Non-pigmented ciliary epithelial cell (primary cell): ENCODE results near the gene GPR180.

Source experiments
- DNase-seq: peaks from one replicate; pipeline ENCODE4 v3.0.0-alpha.2; 2010; ENCODE audit warnings: low read depth

Gene GPR180

GRCh38 chr13:94656176-94656575 lies 54.5 kb downstream of the GPR180 start:
- no peak for DNase-seq

- DNase-seq: peak; percentile 91
Measured at GRCh38 chr13:94656766-94657165, 55.1 kb downstream of the GPR180 start.

DNA sequence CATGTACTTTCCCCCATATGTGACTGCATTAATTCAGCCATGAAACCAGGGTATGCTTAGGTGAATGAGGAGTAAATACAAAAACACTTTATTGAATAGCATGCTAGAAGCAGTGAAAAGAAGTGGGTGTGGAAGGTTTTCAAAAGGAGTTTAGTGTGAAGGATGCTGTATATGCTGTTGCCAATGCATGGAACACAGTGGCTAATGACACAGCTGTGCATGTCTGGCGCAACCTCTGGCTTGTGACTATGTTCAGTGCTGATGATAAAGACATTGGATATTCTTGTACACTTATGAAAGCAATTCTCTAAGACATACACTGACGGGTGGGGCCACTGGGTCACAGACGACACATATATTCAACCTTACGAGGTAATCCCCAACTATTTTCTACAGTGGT lies 55.5 kb downstream of the GPR180 start:
- no peak for DNase-seq

- no peak for DNase-seq
Measured at GRCh38 chr13:94658926-94659597, 57.4 kb downstream of the GPR180 start.

GRCh38 chr13:94659598-94659946 lies 57.9 kb downstream of the GPR180 start:
- DNase-seq: no peak

- DNase-seq: no peak
Measured at GRCh38 chr13:94660695-94661326, 59.2 kb downstream of the GPR180 start.

DNA sequence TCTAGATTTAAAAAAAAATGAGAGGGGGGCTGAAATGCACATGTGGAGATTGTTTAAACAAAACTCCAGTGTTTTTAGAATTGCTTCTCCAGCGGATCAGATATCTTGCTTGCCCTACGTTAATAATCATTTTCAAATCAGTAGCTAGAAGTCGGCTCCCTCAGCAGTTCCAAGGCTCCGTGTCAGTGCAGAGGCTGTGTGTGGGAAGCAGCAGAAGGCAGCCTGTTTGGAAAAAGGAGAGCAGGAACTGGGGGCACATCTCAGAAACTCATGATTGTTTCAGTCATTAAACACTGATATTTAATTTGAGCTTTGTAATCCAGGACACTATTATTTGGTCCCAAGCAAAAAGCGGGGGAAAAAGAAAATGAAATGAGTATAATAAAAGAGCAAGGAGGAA lies 59.7 kb downstream of the GPR180 start:
- DNase-seq: no peak

DNA sequence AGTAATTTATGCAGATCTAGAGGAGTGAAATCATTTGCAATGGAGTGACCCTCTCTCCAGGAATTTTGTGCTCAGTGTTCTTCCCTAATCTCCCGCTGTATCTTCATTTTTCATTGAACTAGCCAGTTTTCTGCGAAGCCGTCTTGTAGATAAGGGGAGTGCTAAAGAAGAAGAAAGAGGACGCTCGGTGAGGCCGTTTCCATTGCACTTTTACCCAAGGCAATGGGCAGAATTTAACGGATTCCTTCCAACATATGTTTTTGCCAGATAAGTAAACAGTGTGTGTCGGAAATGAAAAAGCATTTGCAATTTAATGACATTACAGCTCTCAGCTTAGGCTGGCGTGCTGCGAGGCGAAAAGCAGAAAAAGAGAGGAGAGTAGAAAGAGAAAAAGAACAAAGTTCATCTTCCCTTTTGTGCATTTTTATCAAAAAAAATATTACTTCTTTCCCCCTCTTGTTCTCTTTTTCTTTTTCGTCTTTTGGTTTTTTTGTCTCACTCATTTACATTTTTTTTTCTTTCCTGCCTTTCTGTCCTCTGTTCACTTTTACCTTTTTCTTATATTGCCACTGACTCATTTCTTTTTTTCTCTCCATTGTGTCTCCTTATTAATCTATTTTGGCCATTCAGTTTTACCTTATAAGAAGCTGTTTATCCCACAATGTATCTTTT lies 60.8 kb downstream of the GPR180 start:
- DNase-seq: no peak

GRCh38 chr13:94664889-94665288 lies 63.2 kb downstream of the GPR180 start:
- no peak for DNase-seq

GRCh38 chr13:94666065-94666464 lies 64.4 kb downstream of the GPR180 start:
- no peak for DNase-seq

- DNase-seq: no peak
Measured at GRCh38 chr13:94667190-94667589, 65.5 kb downstream of the GPR180 start.

- no peak for DNase-seq
Measured at GRCh38 chr13:94672400-94672799, 70.7 kb downstream of the GPR180 start.

DNA sequence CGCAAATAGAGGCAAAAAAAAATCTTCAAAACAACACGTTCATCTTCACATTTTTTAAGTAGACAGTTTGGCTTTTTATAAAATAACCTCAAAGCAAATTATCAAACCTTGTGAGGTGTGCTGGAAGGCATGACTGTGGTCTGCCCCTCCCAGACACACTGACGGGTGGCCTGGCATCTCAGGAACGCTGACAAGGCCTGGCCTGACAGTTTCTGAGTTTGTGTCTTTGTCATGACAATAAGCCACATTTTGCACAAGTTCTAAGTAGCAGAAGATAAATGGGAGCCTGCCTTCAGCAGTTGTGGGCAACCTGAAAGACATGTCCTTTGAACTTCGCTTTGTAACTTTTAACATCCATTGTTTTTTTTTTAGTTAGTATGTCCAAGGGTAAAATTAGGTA lies 72.2 kb downstream of the GPR180 start:
- no peak for DNase-seq

DNA sequence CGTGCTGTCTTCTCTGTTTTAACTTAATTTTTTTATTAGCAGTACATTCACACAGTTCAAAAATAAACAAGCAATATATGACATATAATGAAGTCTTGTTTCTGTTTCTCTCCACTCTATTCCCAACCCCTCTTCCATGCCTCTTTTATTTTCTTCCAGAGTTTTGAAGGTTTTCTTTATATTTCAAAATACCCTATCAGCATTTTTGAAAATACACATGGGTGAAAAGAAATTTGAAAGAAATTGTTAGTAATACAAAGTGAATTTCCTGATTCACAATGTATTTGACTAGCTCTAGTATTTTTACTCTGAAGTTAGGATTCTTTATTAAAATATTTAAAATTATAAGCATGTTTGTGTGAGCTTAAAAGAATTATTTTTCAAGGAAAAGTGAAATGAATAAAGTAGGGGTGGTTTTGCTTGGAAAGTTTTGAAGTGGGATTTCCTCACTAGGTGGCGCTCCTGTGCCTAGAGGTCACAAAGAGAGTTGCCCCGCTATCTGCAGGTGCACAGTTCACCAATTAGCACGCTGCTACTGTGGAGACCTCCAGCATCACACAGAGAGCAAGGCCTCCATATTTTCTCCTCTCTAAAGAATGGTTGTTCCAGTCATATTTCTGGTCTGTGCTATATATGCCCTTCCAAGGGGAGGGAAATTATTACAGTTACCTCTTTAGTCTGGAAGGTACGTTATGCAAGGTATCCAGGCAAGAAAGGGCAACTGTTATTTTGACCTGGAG lies 73.1 kb downstream of the GPR180 start:
- no peak for DNase-seq

GRCh38 chr13:94677799-94678198 lies 76.1 kb downstream of the GPR180 start:
- no peak for DNase-seq

- DNase-seq: no peak
Measured at GRCh38 chr13:94678845-94679244, 77.2 kb downstream of the GPR180 start.

GRCh38 chr13:94679614-94680013 lies 78.0 kb downstream of the GPR180 start:
- DNase-seq: no peak

GRCh38 chr13:94682229-94682628 lies 80.6 kb downstream of the GPR180 start:
- DNase-seq: no peak

DNA sequence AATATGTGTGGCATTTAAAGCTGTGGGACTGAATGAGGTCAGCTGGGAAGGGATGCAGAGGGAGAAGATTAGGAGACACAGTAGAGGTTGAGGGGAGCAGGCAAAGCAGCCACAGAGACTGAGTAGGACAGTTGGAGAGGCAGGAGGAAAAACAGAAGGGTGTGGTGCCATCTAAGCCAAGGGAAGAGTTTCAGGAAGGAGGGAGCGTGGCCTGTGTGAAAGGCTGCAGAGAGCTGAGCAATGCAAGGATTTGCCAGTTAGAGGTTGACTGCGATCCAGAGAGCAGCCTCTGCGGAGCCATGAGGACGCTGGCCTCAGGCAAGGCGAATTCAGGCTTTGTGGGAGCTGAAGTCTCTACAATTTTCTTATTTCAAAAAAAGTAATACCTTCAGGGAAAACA lies 81.8 kb downstream of the GPR180 start:
- no peak for DNase-seq
